ENCODE results near the gene MMP17.

- TF ChIP-seq CTCF (IDR thresholded peaks at IDR 0.05; ENCODE audit: insufficient read depth, low read length): no peak
- no peak; the same call in 1 of the 2 replicates for TF ChIP-seq POLR2AphosphoS5 (IDR thresholded peaks at IDR 0.05; ENCODE audit: low read depth)
- TF ChIP-seq SPI1 (IDR thresholded peaks at IDR 0.05; ENCODE audit: borderline replicate concordance, low read depth): no peak
- TF ChIP-seq REST (IDR thresholded peaks at IDR 0.05; ENCODE audit: insufficient replicate concordance, low read depth): no peak
Observed at GRCh38 chr12:131852551-131853299, 24.5 kb downstream of the MMP17 start.

Measured in HL-60 (cell line).